SJSA1 (cell line): ENCODE measurements around the gene ZNF716. TPM values are rescaled to one million over a fixed set of nuclear protein-coding genes. Genes with fewer than 3 reads are reported as not detected.

Experiments
- DNase-seq, 2 experiments: peaks; one replicate each; pipeline ENCODE4 v3.0.0-alpha.2; 2015 to 2020; ENCODE audit warnings: low spot score in 2 of 2, low read depth in 1 of 2
- H3K27ac ChIP-seq: fragments of 250-450 bp; sonication (Bioruptor Pico); 2 replicates; pipeline ENCODE4 v1.5.1; 2020; ENCODE audit warnings: mild to moderate bottlenecking, moderate library complexity
- H3K27me3 ChIP-seq: fragments of 250-450 bp; sonication (Bioruptor Pico); replicated peaks from 2 replicates; pipeline ENCODE4 v1.5.1; 2020; ENCODE audit warnings: mild to moderate bottlenecking, moderate library complexity
- H3K36me3 ChIP-seq: fragments of 250-450 bp; sonication (Bioruptor Pico); 2 replicates; pipeline ENCODE4 v1.5.1; 2020; ENCODE audit warnings: mild to moderate bottlenecking
- H3K4me1 ChIP-seq: fragments of 250-450 bp; sonication (Bioruptor Pico); replicated peaks from 2 replicates; pipeline ENCODE4 v1.6.1; 2021; ENCODE audit warnings: mild to moderate bottlenecking
- H3K4me3 ChIP-seq: fragments of 250-450 bp; sonication (Bioruptor Pico); 2 replicates; pipeline ENCODE4 v1.5.1; 2020; ENCODE audit warnings: mild to moderate bottlenecking
- H3K9me3 ChIP-seq: fragments of 250-450 bp; sonication (Bioruptor Pico); replicated peaks from 2 replicates; pipeline ENCODE4 v1.5.1; 2020; ENCODE audit warnings: mild to moderate bottlenecking
- total RNA-seq: library from RNA; depleted of rRNA; stranded (reverse); fragments of >200 nt; shearing (Covaris generic); gene quantifications from 2 replicates; pipeline ENCODE4 v1.2.3, GENCODE V29; 2014

Gene ZNF716
- total RNA-seq, 1 experiment from 2014 or later: not detected

DNA sequence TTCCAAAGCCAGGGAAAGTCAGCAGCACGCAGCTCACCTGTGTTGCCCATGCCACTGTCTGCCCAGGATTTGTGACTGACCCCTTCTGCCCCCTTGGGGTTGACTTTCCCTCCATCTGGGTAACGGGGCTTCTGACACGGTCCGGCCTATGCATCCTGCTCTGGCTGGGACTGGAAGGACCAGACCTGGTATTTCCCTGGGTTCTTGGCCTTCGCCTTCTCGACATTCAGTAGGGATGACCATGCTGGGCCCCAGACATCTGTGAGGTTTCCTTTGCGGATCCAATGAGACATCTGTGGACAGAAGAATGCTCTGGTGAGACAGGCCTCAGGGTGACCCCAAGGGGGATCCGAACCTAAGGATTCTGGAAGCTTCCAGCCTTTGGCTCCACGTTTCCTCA lies 34.2 kb upstream of the ZNF716 start:
- no peaks in the 10 kb centered on the region for H3K27me3 ChIP-seq
- no peak for DNase-seq
- no peaks in the 10 kb centered on the region for H3K9me3 ChIP-seq
- no peaks in the 10 kb centered on the region for H3K36me3 ChIP-seq
- H3K4me1 ChIP-seq: no peaks in the 10 kb centered on the region
- H3K27ac ChIP-seq: no peak overlapping the region
- no peak overlapping the region for H3K4me3 ChIP-seq

DNA sequence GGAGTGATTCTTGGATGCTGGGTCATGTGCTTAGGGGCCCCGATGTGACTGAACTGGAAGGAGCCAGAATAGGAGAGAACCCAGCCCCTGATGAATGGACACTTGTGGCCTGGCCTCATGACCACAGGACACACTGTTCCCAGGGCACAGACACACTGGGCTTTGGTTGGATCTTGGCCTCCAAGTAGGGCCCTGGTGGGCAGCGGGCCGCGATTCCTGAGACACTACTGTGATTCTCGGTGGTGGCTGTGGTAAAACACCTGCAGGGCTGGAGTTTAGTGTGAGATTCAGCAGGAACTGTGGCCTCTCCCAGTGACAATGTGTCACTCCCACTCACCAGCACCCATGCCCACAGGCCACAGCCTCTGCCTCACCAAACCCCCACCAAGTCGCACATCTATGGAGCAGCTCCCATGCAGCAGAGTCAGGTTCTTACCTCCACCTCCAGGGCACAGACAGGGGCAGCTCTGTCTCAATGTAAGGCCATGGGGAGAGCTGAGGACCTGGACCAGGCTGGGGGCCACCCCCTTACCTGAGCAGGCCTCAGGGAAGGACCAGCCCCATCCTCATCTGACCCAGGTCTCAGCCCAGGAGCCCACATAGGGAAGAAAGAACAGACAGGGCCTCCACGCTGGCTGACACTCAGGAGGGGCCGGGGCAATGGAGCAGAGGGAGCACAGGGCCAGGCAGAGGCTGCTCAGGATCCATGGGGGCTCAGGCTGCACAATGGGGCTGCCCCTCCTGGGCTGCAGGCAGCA lies 33.2 kb upstream of the ZNF716 start:
- DNase-seq: no peak
- H3K4me1 ChIP-seq: no peaks in the 10 kb centered on the region
- H3K27ac ChIP-seq: no peak overlapping the region
- H3K4me3 ChIP-seq: no peak overlapping the region
- no peaks in the 10 kb centered on the region for H3K27me3 ChIP-seq
- no peaks in the 10 kb centered on the region for H3K9me3 ChIP-seq
- no peaks in the 10 kb centered on the region for H3K36me3 ChIP-seq

DNA sequence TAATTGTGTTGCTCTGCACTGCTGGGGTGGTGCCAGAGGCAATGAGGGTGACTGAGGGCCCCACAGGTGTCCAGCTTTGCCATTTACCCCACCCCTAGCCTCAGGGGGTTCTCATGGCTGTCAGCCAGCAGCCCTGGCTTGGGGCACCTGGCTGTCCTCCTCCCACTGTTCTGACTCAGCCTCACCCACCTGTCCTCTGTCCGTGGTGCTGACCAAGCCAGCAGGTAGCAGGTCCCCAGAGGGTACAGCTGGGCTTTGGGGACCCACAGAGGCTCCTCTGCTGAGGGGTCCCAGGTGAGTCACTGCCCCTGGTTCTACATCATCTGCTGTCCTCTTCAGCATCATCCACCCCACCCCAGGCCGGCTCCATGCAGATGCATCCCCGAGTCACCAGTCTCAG lies 32.2 kb upstream of the ZNF716 start:
- Histone ChIP-seq H3K27ac (no peak overlapping the region), H3K4me1 (no peaks in the 10 kb centered on the region), H3K36me3 (no peaks in the 10 kb centered on the region), H3K9me3 (no peaks in the 10 kb centered on the region), H3K27me3 (no peaks in the 10 kb centered on the region), H3K4me3 (no peak overlapping the region)
- DNase-seq: no peak

DNA sequence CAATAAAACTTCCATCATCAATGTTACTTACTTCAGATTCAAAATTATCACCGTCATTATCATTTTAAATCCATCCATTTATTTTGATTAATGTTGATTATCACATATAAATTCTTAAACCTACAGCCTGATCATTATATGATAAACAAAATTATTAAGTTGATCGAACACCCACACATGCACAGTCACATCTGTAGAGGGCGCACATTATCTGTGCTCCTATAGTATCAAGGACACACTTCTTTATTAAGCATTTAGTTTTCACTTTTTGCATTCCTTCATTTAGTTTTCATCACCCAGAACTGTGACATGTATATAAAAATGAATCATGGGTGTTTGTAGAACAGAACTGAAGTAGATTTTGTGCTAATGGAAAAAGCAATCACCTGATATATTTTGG lies 26.2 kb upstream of the ZNF716 start:
- H3K4me1 ChIP-seq: no peaks in the 10 kb centered on the region
- H3K27ac ChIP-seq: no peak overlapping the region
- H3K9me3 ChIP-seq: peaks cover 7% of the 10 kb centered on the region
- DNase-seq: no peak
- H3K36me3 ChIP-seq: no peaks in the 10 kb centered on the region
- H3K4me3 ChIP-seq: no peak overlapping the region
- H3K27me3 ChIP-seq: no peaks in the 10 kb centered on the region

DNA sequence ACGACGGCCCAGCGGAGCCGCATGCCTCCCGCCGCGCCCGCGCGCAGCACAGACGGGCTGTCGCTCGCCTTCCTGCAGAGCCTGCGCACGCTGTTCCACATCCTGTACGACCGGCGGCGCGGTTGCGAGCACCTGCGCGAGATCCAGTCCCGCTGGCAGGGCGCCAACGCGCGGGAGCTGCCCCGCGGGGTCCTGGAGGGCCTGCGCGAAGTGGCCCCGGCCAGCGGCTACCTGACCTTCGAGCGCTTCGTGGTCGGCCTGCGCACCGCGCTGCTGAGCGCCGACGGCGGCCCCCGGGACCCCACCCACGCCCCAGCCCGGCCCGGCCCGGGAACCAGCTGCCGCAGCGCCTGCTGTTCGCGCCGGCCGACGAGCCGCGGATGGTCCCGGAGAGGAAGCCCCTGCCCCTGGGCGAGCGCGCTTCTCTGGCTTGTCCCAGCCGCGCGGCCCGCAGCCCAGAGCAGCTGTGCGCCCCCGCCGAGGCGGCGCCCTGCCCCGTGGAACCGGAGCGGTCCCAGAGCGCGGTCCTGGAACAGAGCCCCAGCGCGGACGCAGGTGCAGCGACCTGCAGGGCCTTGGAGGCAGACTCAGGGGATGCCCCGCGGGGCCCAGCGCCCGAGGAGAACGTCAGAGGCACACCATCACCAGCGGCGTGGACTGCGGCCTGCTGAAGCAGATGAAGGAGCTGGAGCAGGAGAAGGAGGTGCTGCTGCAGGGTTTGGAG lies 25.3 kb upstream of the ZNF716 start:
- Histone ChIP-seq H3K4me1 (no peaks in the 10 kb centered on the region), H3K27ac (no peak overlapping the region), H3K36me3 (no peaks in the 10 kb centered on the region), H3K27me3 (no peaks in the 10 kb centered on the region), H3K9me3 (peaks cover 7% of the 10 kb centered on the region), H3K4me3 (no peak overlapping the region)
- no peak for DNase-seq

DNA sequence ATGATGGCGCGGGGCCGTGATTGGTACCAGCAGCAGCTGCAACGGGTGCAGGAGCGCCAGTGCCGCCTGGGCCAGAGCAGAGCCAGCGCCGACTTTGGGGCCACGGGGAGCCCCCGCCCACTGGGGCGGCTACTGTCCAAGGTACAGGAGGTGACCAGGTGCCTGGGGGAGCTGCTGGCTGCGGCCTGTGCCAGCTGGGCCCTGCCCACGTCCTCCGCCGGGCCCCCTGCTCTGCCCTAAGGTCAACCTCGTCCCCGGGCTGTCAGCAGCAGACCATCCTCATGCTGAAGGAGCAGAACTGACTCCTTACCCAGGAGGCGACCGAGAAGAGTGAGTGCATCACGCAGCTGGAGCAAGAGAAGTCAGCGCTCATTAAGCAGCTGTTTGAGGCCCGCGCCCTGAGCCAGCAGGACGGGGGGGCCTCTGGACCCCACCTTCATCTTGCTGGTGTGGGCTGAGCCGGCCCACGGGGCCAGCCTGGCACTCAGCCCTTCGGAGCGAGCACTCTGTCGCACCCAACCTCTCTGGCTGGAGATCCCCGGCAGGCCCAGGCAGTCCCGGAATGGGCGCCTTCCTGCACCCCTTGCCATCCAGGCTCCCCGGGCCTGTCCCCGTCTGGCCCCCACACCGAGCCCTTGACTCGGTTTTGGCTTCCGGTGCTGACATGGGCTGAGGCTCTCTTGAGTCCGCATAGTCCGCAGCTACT lies 24.6 kb upstream of the ZNF716 start:
- no peak for DNase-seq
- H3K4me1 ChIP-seq: no peaks in the 10 kb centered on the region
- no peaks in the 10 kb centered on the region for H3K36me3 ChIP-seq
- H3K4me3 ChIP-seq: no peak overlapping the region
- no peaks in the 10 kb centered on the region for H3K27me3 ChIP-seq
- peaks cover 7% of the 10 kb centered on the region for H3K9me3 ChIP-seq
- H3K27ac ChIP-seq: no peak overlapping the region

DNA sequence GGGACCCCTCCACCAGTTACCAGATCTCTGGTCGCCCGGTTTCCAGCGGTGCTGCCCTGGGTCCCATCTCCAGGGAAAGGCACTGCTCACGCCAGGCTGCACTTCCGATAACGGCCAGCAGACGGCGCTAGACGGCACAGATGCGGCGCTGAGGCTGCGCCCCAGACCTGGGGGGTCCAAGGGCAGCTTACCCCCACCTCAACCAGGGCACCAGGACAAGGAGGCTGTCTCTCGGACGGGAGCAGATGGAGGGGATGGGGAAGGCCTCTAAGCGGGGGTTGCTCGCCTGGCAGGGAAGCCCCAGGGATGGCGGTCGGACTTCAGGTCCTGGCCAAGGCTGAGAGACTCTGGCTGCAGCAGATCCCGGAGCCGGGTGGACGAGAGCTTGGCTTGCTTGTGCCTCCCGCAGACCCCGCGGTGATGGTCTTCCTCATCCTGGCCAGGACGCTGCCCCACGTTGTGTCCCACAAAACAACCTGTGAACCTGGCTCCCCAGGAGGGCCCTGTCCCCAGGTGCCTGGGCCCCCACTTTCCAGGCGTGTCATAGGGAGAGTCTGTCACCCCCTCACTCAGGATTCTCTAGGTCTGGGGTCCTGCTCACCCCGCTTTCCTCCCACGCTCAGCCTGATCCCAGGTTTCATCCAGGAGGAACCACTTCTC lies 23.9 kb upstream of the ZNF716 start:
- no peak overlapping the region for H3K4me3 ChIP-seq
- no peaks in the 10 kb centered on the region for H3K36me3 ChIP-seq
- peaks cover 7% of the 10 kb centered on the region for H3K9me3 ChIP-seq
- H3K27me3 ChIP-seq: no peaks in the 10 kb centered on the region
- H3K27ac ChIP-seq: no peak overlapping the region
- no peaks in the 10 kb centered on the region for H3K4me1 ChIP-seq
- no peak for DNase-seq

DNA sequence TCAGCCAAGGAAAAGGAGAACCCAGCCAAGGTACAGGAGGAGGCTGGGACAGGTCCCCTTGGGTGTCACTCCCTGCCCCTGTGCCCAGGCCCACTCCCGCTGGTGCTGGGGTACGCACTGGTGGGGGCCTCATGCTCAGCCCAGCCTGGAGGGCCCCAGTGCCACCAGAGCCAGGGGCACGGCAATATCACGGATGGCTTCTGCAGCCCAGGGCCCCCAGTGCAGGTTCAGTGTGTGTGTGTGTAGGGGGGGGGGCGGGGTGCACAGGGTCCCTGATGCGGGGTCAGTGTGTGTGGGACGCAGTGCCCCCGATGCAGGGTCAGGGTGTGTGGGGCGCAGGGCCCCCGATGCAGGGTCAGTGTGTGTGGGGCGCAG lies 23.4 kb upstream of the ZNF716 start:
- Histone ChIP-seq H3K27me3 (no peaks in the 10 kb centered on the region), H3K36me3 (no peaks in the 10 kb centered on the region), H3K9me3 (peaks cover 7% of the 10 kb centered on the region), H3K4me1 (no peaks in the 10 kb centered on the region), H3K4me3 (no peak overlapping the region), H3K27ac (no peak overlapping the region)
- DNase-seq: no peak

DNA sequence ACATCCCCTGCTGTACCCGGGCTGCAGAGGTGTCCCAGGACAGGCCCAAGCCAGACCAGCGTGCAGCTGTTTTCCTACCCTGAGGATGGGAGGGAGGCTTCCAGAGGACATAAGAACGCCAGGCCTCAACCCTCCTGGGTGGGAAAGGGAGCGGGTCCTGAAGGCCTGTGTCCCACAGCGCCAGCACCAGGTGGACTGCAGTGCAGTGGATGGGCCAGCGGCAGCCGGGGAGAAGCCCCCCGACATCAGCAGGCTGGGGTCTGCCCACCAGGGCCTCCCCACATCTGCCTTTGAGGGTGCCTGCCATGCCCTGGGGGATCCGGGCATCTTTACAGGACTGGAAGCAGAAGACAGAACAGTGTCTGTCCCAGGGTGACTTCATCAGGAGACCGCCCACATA lies 22.8 kb upstream of the ZNF716 start:
- H3K4me1 ChIP-seq: no peaks in the 10 kb centered on the region
- no peak for DNase-seq
- H3K4me3 ChIP-seq: no peak overlapping the region
- H3K36me3 ChIP-seq: no peaks in the 10 kb centered on the region
- no peak overlapping the region for H3K27ac ChIP-seq
- peaks cover 7% of the 10 kb centered on the region for H3K9me3 ChIP-seq
- H3K27me3 ChIP-seq: no peaks in the 10 kb centered on the region

DNA sequence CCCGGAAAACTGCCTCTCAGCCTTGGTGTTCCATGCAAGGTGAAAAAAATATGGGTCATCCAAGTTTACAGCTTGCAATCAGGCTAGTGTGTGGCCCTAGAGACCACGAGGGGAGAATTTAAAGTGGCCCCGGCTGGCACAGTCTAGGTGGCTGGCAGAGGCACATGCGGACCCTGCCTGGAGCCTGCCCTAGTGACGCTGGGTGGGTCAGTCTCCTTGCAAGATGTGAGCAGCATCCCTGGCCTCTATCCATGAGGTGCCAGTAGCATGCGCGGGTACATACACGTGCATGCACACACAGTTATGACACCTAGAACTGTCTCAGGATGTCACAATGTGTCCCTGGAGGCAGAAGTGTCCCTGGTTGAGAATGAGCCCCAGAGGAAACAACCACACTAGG lies 22.4 kb upstream of the ZNF716 start:
- no peak for DNase-seq
- Histone ChIP-seq H3K9me3 (peaks cover 7% of the 10 kb centered on the region), H3K4me3 (no peak overlapping the region), H3K27ac (no peak overlapping the region), H3K36me3 (no peaks in the 10 kb centered on the region), H3K4me1 (no peaks in the 10 kb centered on the region), H3K27me3 (no peaks in the 10 kb centered on the region)

DNA sequence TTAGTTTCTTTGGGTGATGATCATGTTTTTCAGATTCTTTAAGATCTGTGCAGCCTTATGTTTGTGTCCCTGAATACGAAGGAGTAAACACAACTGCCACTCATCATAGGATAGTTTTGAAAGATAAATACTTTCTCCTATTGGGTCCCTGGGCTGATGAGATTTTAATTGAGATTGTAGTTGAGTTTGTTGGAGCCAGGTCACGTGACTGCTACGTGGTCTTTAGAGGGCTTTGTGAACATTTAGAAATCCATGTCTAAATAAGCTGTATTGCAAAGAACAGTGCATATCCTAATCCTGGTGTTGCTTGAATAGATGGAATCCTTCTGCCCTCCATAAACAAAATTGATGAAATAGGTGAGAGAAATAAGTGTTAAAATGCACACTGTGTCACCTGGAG lies 17.4 kb upstream of the ZNF716 start:
- H3K9me3 ChIP-seq: 0 out of 2 replicates have a peak, but pooled peaks cover 4% of the 10 kb centered on the region
- H3K4me1 ChIP-seq: no peaks in the 10 kb centered on the region
- H3K27me3 ChIP-seq: no peaks in the 10 kb centered on the region
- H3K36me3 ChIP-seq: no peaks in the 10 kb centered on the region
- H3K27ac ChIP-seq: no peak overlapping the region
- no peak for DNase-seq
- H3K4me3 ChIP-seq: no peak overlapping the region

DNA sequence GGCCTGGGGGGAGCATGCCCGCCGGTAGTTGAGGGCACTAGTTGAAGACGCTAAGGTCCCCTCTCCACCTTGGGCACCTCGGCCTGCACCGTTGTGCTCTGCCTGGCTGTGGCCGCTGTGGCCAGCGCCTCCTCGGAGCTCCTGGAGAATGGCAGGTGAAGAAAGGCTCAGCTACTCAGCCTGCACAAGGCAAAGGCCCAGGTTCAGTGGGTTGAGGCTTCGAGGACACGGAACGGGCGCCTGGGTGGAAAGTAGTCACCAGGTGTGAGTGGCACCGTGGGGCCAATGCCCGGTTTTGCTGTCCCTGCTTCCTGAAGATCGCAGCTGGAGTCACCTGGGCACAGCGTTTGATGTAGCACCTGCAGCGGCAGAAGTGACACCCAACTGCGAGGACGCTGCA lies 12.4 kb upstream of the ZNF716 start:
- Histone ChIP-seq H3K27ac (no peak overlapping the region), H3K9me3 (0 out of 2 replicates have a peak, but pooled peaks cover 4% of the 10 kb centered on the region), H3K4me1 (no peaks in the 10 kb centered on the region), H3K27me3 (no peaks in the 10 kb centered on the region), H3K4me3 (no peak overlapping the region), H3K36me3 (no peaks in the 10 kb centered on the region)
- DNase-seq: no peak

DNA sequence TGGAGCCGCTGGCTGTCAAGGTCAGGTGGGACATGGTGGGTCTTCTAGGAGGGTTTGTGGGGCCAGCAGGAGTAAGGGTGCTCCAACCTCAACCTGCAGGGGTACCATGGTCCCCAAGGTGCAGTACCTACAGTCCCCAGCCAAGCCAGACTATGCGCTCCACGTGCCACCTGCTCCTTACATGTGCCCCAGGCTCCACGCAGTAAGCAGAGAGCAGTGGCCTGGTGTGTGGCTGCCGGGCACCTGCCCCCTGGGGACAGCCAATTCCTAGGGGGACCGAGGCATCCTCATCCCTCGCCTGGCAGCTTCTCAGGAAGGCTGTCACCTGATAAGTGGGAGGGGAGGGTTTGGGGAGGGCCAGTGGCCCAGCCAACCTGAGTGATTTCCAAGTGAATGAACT lies 11.7 kb upstream of the ZNF716 start:
- Histone ChIP-seq H3K27ac (no peak overlapping the region), H3K4me1 (no peaks in the 10 kb centered on the region), H3K9me3 (0 out of 2 replicates have a peak, but pooled peaks cover 2% of the 10 kb centered on the region), H3K36me3 (no peaks in the 10 kb centered on the region), H3K27me3 (no peaks in the 10 kb centered on the region), H3K4me3 (no peak overlapping the region)
- DNase-seq: no peak

DNA sequence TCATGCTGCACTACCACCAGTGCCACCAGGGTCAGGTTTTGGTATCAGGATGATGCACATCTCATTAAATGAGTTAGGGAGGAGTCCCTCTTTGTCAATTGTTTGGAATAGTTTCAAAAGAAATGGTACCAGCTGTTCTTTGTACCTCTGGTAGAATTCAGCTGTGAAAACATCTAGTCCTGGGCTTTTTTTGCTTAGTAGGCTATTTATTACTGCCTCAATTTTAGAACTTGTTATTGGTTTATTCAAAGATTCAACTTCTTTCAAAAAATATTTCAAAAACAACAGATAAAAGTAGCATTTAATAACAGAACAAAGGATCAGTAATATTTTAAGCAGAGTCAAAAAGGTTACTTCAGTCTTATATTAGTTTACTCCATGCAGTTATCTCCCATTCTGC lies 6.4 kb upstream of the ZNF716 start:
- no peaks in the 10 kb centered on the region for H3K36me3 ChIP-seq
- no peak for DNase-seq
- no peaks in the 10 kb centered on the region for H3K27me3 ChIP-seq
- no peak overlapping the region for H3K4me3 ChIP-seq
- no peak overlapping the region for H3K27ac ChIP-seq
- H3K9me3 ChIP-seq: no peaks in the 10 kb centered on the region
- no peaks in the 10 kb centered on the region for H3K4me1 ChIP-seq
